NCI-H460 (cell line): ENCODE data around the gene SLC30A10. TPM values are rescaled to one million over a fixed set of nuclear protein-coding genes. Genes with fewer than 3 reads are reported as not detected.
"Not testable (repeated sequence)": the region's sequence is repeated elsewhere in the genome, so short reads cannot be mapped to it uniquely, and the experiment has no call there.

Experiments
- DNase-seq: peaks from one replicate; pipeline ENCODE4 v3.0.0-alpha.2; 2016; ENCODE audit warnings: low read depth; ENCODE audit errors: extremely low read depth
- polyA plus RNA-seq: library from polyadenylated mRNA; depleted of rRNA; stranded (reverse); fragments of >200 nt; gene quantifications from 2 replicates; pipeline ENCODE4 v1.2.3, GENCODE V29; 2014; cell fraction: nucleus; rRNA removed
- total RNA-seq: library from RNA; depleted of rRNA; stranded (reverse); fragments of >200 nt; shearing (Covaris generic); gene quantifications from 2 replicates; pipeline ENCODE4 v1.2.3, GENCODE V29; 2014; rRNA removed

The SLC30A10 gene
- total RNA-seq, result not detected in 2 replicates
- not detected in 2 replicates for polyA plus RNA-seq

DNA sequence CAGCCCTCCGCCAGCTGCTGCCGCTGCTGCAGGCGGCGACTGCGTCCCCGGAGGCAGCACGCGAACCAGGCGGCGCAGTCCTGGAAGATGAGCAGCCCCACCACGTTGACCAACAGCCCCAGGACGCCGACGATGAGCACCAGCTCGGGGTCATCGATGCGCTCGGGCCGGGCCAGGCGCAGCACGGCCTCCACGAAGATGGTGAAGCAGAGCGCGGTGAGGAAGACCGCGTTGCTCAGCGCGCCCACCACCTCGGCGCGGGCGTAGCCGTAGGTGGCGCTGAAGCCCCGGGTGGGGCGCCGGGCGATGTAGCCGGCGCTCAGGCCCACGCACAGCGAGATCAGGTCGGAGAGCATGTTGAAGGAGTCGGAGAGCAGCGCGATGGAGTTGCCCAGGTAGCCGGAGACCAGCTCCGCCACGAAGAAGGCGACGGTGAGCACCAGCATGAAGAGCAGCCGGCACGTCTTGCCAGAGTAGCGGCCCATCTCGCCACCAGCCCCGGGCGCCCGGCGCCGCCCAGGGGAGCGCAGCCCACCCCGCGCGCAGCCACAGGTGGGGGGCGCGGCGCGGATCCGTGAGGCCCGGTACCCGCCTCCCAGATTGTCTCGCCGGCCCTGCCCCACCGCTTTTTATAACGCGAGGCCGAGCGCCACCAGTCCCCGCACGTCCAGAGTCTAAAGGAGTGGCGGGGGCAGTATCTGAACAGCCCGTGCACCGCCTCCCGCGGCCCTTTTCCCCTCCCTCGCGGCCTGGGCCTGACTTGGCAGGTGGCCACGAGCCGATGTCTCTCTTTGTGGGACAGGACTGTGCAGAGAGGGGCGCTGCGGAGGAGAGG lies at the start of gene SLC30A10:
Gene SLC30A10 (minus strand): TSS at position 602 of the 835 bp plus-strand sequence. CDS start 117 bp downstream, at position 485.
- DNase-seq, result no peak

DNA sequence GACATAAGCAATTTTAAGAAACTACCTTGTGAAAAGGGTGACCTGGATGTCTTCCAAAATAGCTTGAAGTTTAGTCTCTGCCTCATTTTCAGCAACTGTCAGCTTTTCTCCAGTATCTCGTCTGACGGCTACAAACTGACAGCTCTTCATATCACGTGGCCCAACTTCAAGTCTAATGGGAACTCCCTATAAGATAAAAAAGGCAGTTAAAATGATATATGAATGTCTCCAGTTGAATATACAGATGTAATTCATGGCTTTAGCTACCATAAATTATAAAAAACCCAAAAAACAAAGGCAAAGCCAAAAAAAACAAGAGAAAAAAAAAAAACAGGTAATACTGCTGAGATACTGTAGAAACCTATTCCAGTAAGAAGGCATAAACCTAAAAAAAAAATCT lies 44.9 kb upstream of the SLC30A10 start:
- no peak for DNase-seq

DNA sequence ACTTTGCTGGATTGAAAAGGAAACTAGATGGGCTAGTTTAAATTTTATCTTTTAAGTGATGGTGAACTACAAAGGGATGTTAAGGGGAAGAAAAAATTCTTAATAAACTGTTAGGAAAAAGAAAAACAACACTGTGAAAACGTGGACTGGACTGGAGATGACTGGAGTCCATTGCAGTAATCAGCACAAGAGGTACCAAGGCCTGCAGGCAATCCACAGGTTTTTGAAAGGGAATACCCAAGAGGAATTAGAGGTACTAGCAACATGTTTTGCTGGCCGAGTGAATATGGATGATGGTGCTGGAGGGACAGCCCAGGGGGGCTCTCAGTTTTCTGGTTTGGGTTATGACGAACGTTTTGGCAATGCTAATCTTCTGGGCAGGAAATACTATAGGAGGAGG lies 39.0 kb upstream of the SLC30A10 start:
- no peak for DNase-seq

DNA sequence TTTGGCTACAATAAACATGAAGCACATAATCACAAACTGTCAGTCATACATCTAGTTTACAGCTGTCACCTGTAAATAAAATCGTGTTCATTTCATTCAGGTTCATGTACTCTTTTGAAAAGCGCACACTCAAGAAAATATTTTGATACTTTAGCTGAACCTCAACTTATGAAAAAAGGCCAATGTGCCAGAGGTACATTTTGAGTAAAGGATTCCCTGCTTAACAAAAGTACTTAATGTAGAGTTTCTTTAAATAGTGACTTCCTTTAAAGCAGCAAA lies 37.7 kb upstream of the SLC30A10 start:
- DNase-seq, result no peak

DNA sequence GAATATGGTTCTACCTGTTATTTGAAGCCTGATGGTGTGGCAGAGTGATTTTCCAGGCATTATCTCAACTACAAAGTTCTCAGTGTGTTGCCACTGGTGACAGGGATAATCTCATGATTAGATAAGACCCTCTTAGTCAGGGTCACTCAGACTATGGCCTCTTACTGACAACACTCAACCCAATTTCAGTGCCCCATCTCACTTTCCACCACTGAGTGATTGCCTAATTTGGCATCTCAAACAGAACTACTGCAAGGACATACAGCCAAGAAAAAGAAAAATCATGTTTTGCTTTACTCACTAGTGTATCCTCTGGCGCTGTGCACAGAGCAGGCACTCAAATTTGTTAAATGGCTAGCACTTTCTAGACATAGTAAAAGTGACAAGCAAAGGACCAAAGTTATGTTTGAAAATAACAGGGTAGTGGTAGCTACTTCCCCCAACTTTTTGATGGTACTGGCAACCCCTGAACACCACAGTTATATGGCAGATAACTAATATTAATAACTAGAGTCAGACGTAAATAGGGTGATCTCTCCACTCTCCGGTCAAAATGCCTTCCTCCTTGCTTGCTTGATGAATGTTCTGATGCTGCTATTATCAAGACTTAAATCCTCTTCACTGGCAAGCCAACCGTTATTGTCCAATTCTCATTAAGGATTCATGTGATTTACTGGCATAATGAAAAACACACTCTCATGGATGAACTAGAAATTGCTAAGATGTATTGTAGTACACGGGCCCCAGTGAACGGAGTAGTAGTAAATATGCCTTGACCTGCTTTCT lies 37.1 kb upstream of the SLC30A10 start:
- DNase-seq, result no peak

DNA sequence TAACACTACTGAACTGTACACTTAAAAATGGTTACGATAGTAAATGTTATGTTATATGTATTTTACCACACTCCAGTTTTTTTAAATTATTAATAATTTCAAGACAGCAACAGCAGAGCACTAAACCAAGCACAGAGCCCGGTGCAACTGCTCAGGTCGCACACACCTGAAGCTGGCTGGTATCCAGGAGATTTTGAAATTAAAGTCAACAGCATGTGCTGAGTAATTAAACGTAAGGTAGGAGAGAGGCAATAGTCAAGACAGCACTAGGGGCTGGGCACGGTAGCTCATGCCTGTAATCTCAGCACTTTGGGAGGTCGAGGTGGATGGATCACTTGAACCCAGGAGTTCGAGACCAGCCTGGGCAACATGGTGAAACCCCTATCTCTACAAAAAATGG lies 35.1 kb upstream of the SLC30A10 start:
- no peak for DNase-seq

DNA sequence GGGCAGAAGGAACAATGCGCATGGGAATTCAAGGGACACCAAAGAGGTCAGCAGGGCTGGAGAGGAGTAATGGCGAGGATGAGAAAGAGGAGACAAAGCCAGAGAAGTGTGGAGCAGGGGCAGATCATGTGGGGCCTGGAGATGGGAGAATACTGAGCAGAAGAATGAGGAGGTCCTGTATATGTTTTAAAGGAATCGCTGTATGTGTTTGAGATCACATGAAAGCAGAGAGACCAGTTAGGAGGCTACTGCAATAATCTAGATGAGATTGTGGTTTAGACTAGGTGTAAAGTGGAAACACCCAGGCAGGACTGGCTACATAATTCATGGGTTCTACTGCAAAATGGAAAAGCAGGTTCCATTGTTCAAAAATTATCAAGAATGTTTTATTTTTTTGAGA lies 33.3 kb upstream of the SLC30A10 start:
- no peak for DNase-seq

DNA sequence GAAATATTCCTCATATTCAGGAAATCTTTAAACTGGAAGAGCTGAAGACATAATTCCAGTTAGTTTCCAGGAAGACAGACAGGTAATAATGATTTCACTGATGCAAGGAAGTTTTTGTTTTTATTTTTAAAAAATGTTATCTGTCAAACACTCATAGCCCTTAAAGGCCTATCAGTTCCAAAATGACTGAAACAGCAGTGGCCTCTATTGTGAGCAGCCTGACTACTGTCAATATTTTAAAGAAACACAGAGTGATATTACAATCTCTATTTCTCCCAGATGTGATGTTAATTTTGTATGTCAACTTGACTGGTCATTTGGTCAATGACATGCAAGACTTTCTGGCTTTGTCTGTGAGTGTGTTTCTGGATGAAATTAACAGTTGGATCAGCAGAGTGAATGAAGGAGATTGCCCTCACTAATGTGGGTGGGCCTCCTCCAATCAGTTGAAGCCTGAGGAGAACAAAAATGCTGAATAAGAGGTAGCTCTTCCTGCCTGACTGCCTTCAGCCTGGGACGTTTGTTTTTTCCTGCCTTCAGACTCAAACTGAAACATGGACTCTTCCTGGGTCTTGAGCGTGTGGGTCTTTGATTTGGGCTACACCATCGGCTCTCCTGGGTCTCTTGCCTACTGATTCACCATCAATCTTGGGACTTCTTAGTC lies 31.3 kb upstream of the SLC30A10 start:
- DNase-seq, result no peak

DNA sequence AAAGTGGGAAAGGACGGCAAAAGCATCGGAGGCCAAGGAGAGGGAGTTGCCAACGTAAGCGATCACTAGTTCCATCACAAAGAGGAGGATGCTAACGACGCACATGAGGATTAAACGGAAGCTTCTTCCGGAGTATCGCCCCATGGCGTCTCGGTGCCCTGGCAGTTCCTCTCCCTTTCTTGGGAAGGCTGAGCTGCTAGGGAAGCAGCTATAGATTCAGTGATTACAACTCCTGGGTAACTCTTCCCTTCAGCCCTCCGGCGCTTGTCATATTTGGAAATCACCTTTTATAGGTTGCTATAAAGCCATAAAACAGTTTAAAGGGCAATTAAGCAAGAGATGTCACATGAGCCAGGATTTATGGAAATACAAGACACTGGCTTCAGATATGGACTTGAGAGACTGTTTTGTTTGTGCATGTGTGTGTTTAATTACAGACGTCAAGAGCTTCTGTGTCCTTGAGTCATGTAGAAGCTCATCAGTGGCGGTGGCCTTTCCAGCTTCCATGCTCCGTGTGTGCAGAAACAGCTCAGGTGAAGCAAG lies 30.6 kb upstream of the SLC30A10 start:
- no peak for DNase-seq

DNA sequence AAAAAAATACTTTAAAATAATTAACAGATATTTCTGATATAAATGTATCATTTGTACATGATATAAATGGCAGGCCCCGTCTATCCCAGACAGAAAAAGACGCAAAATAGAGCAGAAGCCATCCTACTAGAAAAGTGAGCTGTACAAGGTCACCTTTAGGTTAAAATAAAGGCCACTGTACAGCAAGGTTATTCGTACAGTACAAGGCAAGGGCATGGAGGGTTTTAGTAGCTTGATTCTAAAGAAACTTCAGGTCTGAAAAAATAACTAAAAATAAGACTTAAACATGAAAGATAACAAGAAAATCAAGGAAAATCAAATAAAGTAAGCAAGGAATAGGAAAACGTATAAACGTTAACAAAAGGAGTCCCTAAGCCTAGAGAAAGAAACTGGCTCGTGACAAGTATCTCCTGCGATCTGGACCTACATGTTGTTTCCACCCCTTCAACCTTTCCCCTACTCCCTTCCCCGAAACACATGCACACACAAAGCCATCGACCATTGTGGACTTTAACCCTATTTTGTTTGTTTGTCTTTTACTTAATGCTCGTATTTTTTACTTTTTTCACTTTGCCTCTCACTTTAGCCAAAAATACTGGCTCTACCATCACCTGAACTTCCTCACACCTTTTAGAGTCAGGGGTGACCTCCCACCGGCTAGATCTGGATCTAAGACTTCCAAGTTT lies 26.5 kb upstream of the SLC30A10 start:
- no peak for DNase-seq

DNA sequence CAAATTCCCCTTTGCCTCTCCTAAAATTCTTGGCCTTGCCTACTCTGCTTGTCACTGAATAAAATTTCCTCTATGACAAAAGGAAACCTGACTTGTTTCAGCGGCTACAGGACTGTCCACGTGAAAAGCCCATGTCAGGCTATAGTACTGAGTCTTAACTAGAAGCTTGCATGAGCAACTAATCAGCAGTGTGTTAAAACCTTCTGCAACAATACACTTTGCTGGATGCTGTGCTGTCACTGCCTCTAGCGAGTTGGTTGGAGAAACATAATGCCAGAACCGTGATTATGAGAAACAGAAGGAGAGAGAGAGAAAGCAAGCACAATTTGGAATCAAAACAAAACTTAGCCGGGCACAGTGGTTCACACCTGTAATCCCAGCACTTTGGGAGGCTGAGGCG lies 25.7 kb upstream of the SLC30A10 start:
- DNase-seq, result no peak

DNA sequence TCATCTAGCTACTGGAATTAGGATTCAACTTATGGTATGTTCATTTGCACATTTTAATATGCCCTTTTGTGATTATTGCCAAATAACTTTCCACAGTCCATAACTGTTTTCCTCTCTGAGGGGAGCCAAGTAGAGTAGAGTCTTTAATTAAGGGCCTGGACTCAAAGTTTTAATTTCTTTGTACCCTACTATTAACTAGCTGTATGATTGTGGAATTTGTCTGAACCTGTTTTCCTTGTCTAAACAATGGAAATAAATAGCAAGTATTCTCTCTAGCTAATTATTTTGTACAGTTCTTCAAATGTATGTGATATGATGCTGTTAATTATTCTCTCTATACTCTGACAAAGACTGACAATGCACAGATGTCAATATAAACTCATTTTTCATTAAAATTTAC lies 24.0 kb upstream of the SLC30A10 start:
- DNase-seq, result no peak

DNA sequence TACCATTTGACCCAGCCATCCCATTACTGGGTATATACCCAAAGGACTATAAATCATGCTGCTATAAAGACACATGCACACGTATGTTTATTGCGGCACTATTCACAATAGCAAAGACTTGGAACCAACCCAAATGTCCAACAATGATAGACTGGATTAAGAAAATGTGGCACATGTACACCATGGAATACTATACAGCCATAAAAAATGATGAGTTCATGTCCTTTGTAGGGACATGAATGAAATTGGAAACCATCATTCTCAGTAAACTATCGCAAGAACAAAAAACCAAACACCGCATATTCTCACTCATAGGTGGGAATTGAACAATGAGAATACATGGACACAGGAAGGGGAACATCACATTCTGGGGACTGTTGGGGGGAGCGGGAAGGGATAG lies 20.9 kb upstream of the SLC30A10 start:
- DNase-seq, result not testable (repeated sequence)

DNA sequence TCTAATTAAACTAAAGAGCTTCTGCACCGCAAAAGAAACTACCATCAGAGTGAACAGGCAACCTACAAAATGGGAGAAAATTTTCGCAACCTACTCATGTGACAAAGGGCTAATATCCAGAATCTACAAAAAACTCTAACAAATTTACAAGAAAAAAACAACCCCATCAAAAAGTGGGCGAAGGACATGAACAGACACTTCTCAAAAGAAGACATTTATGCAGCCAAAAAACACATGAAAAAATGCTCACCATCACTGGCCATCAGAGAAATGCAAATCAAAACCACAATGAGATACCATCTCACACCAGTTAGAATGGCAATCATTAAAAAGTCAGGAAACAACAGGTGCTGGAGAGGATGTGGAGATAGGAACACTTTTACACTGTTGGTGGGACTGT lies 20.4 kb upstream of the SLC30A10 start:
- DNase-seq, result not testable (repeated sequence)

DNA sequence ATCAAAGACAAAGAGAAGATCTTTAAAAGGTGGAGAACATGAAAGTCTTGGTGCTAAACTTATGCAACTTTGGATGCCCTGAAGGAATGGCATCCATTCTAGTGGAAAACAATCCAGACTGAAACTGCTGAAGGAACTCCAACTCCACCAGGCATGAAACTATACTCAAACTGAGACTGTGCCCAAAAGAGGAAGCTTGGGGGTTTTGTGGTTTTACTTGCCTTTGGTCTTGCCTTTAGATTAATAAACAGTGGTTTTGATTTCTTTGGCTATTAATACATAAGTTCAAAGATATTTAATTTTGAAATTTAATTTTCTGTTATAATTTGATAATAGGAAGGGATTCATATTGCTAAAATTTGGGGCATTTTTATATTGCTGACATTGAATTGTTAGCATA lies 17.4 kb upstream of the SLC30A10 start:
- no peak for DNase-seq

DNA sequence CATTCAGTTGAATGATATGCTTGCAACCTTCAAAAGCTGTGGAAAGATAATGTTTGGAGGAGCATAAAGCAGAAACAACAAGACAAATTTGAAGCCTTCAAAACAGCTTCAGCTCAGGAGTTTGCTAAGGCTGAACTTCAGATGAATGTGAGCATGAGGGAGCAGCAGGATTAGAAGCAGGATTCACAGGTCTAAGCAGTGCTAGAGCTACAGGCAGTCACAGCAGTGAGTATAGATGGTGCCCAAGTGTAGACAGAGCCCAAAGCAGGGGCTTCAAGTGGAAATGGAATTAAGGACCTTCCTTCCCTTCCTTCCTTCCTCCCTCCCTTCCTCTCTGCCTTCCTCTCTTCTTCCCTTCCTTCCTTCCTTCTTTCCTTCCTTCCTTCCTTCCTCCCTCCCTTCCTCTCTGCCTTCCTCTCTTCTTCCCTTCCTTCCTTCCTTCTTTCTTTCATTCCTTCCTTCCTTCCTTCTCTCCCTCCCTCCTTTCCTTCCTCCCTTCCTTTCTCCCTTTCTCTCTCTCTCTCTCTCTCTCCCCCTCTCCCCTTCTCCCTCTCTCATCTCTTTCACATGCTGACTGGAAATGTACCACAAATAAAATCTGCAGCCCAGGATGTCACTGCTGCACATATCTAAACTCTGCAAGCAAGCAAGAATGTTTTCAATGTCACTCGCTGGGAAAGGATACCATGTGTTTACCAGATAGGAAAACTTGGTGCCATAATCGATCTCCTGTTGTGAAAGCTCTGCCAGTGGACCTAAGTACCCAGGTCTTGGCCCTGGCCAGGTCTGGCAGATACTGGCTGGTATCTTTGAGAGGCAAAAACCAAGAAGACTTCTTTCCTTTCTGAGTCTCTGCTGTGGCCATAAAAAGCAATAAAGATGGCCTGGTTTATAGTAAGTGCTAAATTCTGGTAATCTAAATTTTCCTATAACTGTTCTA lies 13.1 kb upstream of the SLC30A10 start:
- DNase-seq, result no peak

DNA sequence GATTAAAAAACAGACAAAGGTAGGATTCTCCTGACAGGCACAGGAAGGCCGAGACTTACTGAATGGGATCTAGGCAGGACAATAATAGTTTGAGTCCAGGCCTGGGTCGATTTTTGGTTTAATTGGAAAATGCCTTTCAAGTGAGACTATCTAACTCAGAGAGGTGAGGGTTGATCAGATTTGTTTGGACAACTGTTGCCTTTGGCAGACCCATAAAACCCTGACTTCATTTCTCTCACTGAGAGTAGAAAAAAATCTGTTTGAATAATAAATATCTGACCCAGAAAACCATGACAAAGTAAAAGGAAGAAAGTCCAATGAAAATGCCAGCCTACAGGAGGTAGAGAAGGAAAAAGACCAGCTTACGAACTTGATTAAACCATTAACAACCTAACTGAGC lies 12.3 kb upstream of the SLC30A10 start:
- DNase-seq, result no peak

DNA sequence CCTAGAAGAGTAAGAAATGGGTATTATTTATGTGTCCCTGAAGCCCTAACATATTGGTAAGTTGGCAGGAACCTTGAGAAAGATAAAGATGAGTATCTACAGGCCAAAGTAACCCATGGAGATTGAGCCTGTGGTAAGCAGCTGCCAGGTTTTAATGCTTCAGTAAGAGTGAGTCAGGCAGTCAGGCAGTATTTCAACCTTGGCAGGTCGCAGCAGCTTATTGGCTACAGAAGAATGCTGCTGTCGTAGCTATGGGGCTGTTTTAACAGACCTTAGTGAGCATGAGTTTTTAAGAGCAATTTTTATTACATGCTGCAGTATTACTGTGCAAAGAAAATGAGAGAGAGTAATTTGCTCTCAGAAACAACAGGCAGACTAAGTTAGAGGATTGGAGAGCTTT lies 10.3 kb upstream of the SLC30A10 start:
- DNase-seq, result no peak

DNA sequence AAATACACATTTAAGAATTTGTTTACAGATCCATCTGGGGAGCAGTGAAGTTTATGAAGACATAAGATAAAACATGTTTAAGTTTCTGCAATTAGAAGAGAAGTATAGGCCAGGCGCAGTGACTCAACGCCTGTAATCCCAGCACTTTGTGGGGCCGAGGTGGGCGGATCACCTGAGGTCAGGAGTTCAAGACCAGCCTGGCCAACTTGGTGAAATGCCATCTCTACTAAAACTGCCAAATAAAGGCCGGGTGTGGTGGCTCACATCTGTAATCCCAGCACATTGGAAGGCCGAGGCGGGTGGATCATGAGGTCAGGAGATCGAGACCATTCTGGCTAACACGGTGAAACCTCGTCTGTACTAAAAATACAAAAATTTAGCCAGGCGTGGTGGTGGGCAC lies 5.4 kb upstream of the SLC30A10 start:
- DNase-seq, result not testable (repeated sequence)

DNA sequence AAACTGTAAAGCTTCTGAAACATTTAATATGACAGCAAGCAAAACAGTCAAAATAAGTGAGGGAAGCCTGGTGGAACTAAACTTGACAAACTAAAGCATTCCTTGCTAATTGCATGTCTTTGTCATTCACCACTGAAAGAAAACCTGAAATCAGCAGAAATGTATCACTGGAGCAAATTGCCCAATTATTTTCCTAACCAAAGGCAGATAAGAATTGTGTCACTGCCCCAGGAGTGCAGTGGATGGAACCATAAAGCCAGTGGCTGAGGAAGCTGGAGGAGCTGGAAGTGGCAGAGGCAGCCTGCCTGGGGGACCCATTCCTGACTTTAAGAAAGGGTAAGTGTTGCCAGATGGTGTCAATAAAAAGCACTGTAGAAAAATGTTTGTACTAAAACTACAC lies 2.7 kb upstream of the SLC30A10 start:
- no peak for DNase-seq
